HG03439 (cell line): ENCODE data around the gene SLC12A5.
"Not testable (repeated sequence)": the region's sequence is repeated elsewhere in the genome, so short reads cannot be mapped to it uniquely, and the experiment has no call there.

ENCODE experiments used
- ATAC-seq: cut with Tn5 transposase; IDR thresholded peaks from one replicate; pipeline ENCODE4 v1.9.1; 2021; ENCODE audit warnings: mild to moderate bottlenecking, moderate library complexity; ENCODE audit not compliant: unreplicated experiment

The SLC12A5 gene

DNA sequence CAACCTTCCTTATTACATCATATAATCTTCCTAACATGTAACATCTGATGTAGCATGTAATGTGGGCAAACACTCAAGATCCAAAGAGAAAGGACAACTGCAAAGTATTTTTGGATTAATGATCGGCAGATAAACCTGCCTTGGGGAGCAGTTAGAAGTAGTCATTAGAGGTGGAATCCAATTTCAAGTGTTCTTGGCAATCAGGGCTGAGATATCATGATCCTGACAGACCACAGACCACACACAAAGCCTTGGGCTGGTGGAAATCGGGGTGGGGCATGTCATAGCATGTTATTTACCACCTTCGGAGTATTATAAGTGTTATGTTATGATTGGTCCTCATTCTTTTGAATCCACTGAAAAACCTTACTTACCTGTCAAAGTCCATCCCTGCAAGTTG, 44.4 kb downstream of the SLC12A5 start:
- ATAC-seq = no peak

DNA sequence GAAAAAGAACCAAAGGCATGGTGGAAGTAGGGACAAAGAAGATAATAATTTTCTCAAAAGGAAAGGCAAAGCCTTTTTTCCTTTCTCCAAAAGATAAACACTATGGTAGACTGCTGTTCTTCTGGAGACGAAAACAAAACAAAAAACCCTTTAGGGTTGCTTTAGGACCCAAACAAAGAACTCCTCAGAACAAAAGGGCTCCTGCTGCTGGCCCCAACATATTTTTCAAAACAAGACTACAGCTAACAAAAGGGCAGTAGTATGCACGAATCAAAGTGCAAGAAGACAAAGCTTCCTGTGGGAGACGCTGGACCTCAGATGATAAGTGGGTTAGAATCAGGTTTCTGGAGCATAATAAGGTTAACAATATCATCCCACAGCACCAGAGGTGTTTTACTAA, 45.0 kb downstream of the SLC12A5 start:
- no peak for ATAC-seq

DNA sequence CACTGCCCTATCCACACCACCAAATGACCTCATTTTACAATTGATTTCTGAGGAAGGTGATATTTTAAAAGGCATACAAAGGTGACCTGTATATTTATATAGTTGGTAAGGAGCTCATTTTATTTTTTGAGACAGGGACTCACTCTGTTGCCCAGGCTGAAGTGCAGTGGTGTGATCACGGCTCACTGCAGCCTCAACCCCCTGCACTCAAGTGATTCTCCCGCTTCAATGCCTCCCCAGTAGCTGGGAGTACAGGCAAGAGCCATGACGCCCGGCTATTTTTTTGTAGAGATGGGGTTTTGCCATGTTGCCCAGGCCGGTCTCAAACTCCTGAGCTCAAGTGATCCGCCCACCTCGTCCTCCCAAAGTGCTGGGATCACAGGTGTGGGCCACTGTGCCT, 47.8 kb downstream of the SLC12A5 start:
- no peak for ATAC-seq

DNA sequence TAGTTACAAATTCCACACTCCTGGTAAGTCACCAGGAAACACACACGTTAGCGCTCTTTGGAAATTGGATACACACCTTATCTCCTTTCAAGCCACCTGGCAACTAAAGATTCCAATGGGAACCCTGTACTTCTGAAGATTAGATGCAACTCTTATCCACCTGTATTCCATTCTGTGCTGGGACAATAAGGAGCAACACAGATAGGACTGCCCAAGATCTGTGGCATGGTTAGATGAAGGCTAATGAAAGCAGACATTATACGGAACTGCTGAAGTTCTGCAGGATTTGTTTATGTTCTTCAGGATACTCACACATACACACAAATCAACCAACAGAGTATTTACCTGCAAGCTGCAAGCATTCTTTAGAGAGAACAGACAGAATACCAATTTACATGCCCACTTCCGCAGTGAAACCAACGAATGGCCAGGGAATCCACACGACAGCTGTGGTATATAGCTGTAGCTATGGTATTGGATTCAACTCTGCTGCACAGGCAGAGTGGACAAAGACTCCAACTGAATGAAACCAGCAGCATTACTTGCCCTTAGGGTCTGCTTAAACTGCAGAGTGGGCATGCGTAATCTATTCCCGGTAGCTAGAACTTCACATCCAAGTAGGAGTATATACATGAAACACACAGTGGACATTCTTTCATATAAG, 48.8 kb downstream of the SLC12A5 start:
- no peak for ATAC-seq

DNA sequence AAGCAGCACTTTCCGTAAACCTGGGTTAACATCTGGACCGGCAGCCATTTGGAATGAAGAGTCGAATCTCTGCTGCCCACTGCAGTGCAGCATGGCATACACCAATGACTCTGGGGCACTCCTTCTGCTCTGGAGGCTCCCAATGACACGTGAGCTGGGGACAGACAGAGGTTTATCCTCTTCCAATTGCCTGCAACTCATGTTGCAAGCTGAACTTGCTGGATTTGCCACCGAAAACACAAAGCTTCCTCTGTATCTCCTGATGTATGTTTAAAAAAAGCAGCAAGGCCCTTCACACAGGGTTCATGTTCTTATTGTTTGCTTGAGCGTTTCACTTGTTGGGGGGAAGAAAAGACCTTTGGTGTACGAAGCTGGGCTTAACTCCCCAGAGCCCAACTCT, 49.9 kb downstream of the SLC12A5 start:
- no peak for ATAC-seq

DNA sequence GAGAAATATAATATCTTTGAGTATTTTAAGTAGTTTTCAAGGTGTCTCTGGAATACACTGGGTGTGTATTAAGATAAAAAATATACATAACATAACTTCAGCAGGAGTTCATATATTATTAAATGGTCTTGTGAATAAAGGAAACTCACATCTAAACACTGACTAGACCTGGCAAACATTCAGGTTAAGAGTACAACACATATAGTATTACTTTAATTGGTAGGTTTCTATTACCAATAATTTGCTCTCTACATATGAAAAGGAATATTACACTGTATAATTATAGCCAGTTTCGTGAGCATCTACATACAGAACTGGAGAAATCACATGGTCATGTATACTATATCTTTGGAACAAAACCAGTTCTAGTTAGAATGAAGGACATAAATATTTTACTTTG, 52.1 kb downstream of the SLC12A5 start:
- no peak for ATAC-seq

DNA sequence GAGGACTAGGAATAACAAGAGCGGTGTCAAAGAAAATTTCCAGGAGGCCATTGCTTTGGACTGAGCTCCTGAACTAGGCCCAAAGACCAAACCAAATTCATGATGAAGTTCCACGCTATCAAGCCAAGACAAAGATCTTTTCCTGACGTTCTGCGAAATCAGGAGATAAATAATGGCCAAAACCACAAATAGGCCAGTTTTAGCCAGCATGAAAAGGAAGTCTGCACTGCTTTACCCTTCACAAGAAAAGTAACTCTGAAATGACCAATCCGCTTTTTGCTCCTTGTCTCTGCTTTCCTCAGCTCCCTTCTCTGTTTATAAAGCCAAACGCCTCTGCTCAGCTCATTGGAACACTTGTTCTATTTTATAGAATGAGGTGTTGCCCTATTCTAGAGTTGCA, 54.1 kb downstream of the SLC12A5 start:
- ATAC-seq = no peak

DNA sequence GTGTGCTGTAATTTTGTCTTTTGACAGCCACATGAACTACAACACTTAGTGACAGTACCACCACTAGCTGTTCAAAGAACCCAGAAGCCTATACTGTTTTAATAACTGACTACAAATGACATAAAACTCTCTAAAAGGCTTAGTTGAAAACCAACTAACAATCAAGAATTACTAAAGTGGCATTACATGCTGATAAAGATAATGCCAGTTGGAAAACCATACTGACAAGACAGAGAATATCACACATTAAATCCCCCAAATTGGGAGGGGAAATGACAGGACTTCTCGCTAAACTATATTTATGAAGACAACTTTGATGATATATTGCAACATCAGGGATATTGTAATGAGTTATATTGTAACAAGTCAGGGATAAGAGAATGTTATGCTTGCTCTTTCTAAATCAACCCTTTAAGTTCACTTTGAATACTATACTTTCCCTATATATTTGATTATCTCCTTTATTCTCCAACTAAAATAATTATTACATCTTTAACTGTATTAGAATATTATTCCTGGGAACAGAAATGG, 54.6 kb downstream of the SLC12A5 start:
- no peak for ATAC-seq

DNA sequence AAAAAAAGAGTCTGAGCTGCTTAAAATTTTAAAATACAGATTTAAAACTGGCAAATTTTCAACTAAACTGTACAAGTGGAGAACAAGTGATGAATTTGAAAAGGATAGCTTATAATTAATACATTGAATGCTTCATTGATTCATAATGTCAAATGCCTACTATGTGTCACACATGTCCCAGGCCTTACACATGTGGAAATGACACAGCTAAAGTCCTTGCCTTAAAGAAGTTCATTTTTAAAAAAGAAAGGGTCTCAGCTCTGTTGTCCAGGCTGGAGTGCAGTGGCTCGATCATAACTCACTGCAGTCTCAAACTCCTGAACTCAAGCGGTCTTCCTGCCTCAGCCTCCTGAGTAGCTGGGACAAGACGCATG, 55.8 kb downstream of the SLC12A5 start:
- no peak for ATAC-seq

DNA sequence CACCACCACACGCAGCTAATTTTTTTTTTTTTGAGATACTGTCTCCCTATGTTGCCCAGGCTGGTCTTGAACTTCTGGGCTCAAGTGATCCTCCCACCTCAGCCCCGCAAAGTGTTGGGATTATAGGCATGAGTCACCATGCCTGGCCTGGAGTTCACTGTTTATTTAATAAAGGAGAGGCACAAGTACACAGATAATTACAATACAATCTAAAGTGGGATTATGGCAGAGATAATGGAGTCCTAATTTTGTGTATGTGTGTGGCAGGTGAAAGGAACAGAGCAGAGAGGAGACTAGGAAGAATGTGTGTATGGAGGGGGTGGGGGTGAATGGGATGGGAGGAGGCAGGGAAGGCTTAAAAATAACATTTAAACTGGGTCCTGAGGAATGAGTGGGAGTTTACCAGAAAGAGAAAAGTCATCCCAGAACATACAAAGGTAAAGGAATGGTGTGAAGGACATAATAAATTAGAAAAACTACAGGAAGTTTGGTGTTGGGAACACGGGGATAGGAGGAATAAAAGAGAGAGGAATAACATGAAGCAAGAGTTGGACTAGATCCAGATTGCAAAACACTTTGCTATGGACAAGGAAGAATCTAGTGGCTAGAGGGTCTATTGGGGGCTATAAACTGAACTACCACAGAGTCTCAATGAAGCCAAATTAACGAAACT, 56.3 kb downstream of the SLC12A5 start:
- ATAC-seq = no peak

DNA sequence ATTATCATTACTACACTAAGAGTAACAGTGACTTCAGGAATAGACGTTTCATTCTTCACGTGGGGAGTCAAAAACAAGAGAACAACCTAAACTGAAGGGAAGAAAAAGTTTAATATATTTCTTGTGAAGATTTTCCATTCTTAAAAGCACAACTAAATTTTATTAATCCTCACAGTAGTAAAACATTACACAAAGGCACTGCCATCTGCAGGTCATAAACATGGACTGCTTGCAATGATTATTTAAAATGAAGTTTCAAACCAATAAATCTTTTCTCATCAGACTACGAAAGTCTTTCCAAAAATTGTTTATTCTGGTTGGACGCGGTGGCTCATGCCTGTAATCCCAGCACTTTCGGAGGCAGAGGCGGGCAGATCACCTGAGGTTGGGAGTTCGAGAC, 58.1 kb downstream of the SLC12A5 start:
- no peak for ATAC-seq

DNA sequence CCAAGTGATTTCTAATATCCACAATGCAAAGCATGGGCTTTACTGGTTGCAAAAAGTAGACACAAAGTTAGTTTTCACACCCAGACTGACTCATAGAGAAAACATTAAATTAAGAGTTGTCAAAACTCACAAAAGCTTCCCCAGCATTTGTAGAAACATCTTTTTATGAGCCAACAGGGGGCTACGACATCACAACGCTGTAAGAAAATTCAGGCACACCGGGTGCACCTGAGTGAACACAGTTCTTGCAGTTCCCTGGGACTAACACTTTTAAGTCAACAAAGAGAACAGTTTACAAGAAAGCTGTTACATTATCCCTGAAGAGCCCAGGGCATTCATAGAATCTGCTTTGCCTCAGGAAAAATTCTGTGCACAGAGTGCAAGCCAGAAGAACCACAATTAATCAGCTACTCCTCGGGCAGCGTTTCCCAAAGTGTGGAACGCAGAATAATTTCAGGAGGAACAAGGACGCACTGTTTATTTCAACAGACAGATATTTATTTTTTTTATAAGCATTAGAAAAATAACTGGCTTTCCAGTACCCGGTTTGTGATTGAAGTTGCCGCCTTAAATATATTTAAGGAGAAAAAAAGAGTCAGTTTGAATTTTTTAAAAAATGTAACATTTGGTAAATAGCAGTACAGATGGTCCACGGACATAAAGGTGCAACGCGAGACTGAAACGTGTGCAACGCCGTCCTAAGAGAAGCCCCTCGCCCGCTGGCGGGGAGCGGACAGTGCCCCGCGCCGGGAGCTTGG, 59.6 kb downstream of the SLC12A5 start:
- no peak for ATAC-seq

DNA sequence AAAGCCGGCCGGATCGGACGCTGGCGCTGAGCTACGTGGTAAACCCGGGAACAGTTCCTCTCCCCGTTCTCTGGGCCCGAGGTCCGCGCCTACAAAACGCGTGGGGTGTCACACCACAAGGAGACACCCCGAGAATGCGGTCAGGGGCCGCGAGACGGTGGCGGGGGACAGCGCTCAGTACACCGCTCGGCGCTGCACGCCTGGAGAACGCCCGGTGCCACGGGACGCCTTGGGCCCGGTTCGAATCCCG, 60.1 kb downstream of the SLC12A5 start:
- no peak for ATAC-seq

DNA sequence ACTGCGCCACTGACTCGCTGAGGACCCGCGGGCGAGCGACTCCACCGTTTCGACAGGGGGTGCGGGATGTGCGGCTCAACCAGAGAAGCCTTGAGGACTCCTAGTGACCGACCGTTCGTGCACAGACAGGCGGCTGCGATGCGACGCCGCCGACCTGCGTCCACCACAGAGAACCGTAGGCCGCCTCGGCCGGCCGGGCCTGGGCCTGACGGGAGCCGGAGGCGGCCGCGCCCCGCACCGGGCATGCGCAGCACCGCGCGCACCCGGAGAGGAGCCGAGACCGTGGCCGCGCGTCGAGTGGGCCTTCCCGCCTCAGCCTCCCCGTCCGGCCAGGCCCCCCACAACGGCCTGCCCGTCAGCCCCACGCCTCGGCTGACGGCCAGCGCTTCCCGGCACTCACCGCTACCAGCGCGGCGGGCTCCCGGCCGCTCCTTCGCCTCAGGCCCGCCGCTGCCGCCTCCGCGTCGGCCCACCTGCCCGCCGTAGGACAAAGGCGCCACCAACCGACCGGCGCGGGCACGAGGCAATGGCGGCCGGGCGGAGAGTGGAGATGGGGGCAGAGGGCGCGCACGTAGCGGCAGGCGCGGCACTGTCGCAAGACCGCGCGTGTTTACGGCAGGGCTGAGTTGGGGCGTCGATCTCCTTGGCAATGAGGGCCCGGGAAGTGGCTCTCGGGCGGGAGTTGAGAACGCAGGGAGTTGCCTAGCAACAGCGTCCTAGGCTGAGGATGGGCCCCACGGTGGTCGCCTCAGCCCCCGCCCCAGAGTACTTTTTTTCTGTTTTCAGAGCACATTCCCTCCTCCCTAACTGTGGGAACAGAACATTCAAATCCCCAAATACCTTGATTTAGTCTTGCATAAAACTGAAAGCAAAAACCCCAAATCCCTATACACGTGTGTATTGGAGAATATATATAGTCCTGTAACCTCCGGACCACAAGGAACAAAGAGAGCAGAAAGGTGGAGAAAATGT, 60.7 kb downstream of the SLC12A5 start, which contains the start of gene NCOA5:
NCOA5 (minus strand) TSS at position 546 of the 972 bp plus-strand sequence. CDS start 10,538 bp downstream, outside the sequence.
- ATAC-seq = peak; percentile 88

DNA sequence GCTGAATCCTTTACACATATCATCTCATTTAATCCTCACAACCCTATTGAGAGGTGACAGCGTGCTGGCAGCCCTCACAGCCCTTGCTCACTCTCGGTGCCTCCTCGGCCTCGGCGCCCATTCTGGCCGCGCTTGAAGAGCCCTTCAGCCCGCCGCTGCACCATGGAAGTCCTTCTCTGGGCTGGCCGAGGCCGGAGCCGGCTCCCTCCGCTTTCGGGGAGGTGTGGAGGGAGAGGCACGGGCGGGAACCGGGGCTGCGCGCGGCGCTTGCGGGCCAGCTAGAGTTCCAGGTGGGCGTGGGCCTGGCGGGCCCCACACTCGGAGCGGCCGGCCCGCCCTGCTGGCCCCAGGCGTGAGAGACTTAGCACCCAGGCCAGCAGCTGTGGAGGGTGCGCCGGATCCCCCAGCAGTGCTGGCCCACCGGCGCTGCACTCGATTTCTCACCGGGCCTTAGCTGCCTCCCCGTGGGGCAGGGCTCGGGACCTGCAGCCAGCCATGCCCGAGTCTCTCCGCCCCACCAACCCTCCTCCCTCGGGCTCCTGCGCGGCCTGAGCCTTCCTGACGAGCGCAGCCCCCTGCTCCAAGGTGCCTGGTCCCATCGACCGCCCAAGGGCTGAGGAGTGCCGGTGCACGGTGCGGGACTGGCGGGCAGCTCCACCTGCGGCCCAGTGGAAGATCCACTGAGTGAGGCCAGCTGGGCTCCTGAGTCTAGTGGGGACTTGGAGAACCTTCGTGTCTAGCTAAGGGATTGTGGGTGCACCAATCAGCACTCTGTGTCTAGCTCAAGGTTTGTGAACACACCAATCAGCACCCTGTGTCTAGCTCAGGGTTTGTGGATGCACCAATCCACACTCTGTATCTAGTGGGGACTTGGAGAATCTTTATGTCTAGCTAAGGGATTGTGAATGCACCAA, 62.9 kb downstream of the SLC12A5 start:
- ATAC-seq = not testable (repeated sequence)

DNA sequence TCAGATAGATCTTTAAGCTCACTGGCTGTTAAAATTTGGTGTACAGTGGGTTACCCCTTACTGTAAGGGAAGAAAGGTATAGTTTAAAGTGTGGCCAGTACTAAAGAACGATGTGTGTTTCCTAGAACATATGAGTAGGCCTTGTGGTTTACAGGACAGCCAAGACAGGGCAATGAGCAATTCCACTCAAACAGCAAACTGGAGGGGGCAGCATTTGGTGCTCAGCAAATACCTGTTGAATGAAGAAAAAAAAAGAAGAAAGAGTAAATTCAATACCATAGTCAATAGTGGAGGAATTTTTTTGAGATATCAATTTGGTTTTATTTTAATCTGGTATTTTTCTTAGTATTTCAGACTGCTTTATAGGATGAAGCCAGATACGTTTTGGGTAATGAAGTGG, 64.5 kb downstream of the SLC12A5 start:
- no peak for ATAC-seq

DNA sequence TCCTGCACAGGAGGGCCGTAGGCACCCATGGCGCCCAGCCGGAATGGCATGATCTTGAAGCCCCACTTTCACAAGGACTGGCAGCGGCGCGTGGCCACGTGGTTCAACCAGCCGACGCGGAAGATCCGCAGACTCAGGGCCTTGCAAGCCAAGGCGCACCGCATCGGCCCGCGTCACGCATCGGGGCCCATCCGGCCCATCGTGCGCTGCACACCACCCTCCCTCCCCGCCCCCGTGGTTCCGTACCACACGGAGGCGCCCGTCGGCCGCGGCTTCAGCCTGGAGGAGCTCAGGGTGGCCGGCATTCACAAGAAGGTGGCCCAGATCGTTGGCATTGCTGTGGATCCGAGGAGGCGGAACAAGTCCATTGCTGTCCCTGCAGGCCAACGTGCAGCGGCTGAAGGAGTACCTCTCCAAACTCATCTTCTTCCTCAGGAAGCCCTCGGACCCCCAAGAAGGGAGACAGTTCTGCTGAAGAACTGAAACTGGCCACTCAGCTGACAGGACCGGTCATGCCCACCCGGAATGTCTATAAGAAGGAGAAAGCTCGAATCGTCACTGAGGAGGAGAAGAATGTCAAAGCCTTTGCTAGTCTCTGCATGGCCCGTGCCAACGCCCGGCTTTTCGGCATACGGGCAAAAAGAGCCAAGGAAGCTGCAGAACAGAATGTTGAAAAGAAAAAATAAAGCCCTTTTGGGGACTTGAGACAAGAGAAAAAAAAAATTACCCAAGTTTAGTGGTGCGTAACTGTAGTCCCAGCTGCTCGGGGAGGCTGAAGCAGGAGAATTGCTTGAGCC, 70.7 kb downstream of the SLC12A5 start:
- no peak for ATAC-seq

DNA sequence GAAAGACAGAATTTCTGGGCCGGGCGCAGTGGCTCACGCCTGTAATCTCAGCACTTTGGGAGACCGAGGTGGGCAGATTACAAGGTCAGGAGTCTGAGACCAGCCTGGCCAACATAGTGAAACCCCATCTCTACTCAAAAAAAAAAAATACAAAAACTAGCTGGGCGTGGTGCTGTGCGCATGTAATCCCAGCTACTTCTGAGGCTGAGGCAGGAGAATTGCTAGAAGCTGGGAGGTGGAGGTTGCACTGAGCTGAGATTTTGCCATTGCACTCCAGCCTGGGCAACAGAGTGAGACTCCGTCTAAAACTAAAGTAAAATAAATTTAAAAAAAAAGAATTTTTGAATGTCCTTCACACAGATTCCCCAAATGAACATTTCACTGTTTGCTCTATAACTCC, 71.4 kb downstream of the SLC12A5 start:
- not testable (repeated sequence) for ATAC-seq

DNA sequence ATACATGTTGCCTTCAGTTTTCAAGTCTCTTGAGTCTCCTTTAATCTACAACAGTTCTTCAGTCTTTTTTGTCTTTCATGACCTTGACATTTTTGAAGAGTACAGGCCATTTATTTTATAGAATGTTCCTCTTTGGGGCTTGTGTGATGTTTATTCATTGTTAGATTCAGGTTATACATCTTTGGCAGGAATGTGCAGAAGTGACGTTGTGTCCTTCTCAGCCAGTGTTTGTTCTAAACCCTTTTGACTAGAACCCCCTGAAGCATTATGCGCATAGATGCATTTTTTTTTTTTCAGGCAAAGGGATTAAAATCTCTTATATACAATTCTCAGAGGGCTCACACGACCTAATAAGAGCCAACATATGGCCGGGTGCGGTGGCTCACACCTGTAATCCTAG, 72.0 kb downstream of the SLC12A5 start:
- no peak for ATAC-seq
